Uterus (tissue), 4 donors: ENCODE measurements around the gene EIF3B. TPM values are rescaled to one million over a fixed set of nuclear protein-coding genes. Genes with fewer than 3 reads are reported as not detected.
"Not testable (repeated sequence)": the region's sequence is repeated elsewhere in the genome, so short reads cannot be mapped to it uniquely, and the experiment has no call there.

Experiments used
- DNase-seq, 2 donors: peaks; one replicate each; pipeline ENCODE4 v3.0.0-alpha.2; 2019 to 2020
- H3K27ac ChIP-seq, 2 donors: fragments of 200-600 bp; sonication (generic); 1 replicate in 1 of 2; 2 replicates in 1 of 2; pipeline ENCODE4 v1.5.1; 2016 to 2018
- H3K27me3 ChIP-seq, 2 donors: fragments of 200-600 bp; sonication (generic); one replicate each; pipeline ENCODE4 v1.5.1; 2018 to 2019; ENCODE audit warnings: control low read depth in 1 of 2
- H3K36me3 ChIP-seq, 2 donors: fragments of 200-600 bp; sonication (generic); one replicate each; pipeline ENCODE4 v1.5.1; 2019; ENCODE audit warnings: control low read depth in 1 of 2
- H3K4me1 ChIP-seq, 2 donors: fragments of 200-600 bp; sonication (generic); one replicate each; pipeline ENCODE4 v1.5.1; 2018 to 2019; ENCODE audit warnings: control low read depth in 1 of 2
- H3K4me3 ChIP-seq, 2 donors: fragments of 200-600 bp; sonication (generic); 1 replicate in 1 of 2; 2 replicates in 1 of 2; pipeline ENCODE4 v1.5.1; 2018 to 2019; ENCODE audit warnings: mild to moderate bottlenecking in 1 of 2
- H3K9me3 ChIP-seq, 2 donors: fragments of 200-600 bp; sonication (generic); one replicate each; pipeline ENCODE4 v1.5.1; 2019; ENCODE audit warnings: control low read depth in 1 of 2
- POLR2A ChIP-seq, 2 donors: fragments of 450-650 bp; IDR thresholded peaks; one replicate each; pipeline ENCODE4 v1.6.1; 2016; ENCODE audit warnings: antibody characterized with exemption in 2 of 2, mild to moderate bottlenecking in 1 of 2, moderate library complexity in 1 of 2
- intact Hi-C: fragments of 100-400 bp; cut with DNase I; formaldehyde crosslinking; loops from one replicate; pipeline ENCODE4 v1.15.1; 2023; ENCODE audit warnings: low total_unique reads
- total RNA-seq, 4 donors: library from RNA; depleted of rRNA in 3 of 4; stranded (reverse); fragments of >200 nt in 3 of 4; gene quantifications; one replicate each; pipeline versions ENCODE4 v1.1.0 to v1.2.4, GENCODE V29; 2014 to 2023
- TF ChIP-seq, protein P1 (sequence below), 4 experiments: fragments of 200-600 bp in 2 of 4; fragments of 450-650 bp in 2 of 4; sonication (generic) in 2 of 4; IDR thresholded peaks; one replicate each; pipeline ENCODE4 v1.5.1; 2016 to 2019; ENCODE audit warnings: antibody characterized with exemption in 4 of 4, mild to moderate bottlenecking in 2 of 4, moderate library complexity in 1 of 4
- donor health status: DM: yes; HTN: yes; CAD: no.

Gene EIF3B
- total RNA-seq, 4 donors from 2014 or later = 67.6 to 155 (median 95.2) TPM

GRCh38 chr7:2383543-2384274 is 29.1 kb downstream of the EIF3B start:
- intact Hi-C loops = no loop called here
- no peak overlapping the region for H3K4me3 ChIP-seq
- DNase-seq = no peak
- no peaks in the 10 kb centered on the region for H3K27me3 ChIP-seq
- H3K9me3 ChIP-seq = no peaks in the 10 kb centered on the region
- H3K36me3 ChIP-seq = no peaks in the 10 kb centered on the region
- no peak overlapping the region for H3K27ac ChIP-seq
- no peaks in the 10 kb centered on the region for H3K4me1 ChIP-seq
- no peak for TF ChIP-seq POLR2A (IDR thresholded peaks at IDR 0.05)
- TF ChIP-seq, protein P1, sequence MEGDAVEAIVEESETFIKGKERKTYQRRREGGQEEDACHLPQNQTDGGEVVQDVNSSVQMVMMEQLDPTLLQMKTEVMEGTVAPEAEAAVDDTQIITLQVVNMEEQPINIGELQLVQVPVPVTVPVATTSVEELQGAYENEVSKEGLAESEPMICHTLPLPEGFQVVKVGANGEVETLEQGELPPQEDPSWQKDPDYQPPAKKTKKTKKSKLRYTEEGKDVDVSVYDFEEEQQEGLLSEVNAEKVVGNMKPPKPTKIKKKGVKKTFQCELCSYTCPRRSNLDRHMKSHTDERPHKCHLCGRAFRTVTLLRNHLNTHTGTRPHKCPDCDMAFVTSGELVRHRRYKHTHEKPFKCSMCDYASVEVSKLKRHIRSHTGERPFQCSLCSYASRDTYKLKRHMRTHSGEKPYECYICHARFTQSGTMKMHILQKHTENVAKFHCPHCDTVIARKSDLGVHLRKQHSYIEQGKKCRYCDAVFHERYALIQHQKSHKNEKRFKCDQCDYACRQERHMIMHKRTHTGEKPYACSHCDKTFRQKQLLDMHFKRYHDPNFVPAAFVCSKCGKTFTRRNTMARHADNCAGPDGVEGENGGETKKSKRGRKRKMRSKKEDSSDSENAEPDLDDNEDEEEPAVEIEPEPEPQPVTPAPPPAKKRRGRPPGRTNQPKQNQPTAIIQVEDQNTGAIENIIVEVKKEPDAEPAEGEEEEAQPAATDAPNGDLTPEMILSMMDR (IDR thresholded peaks at IDR 0.05) = no peak

DNA sequence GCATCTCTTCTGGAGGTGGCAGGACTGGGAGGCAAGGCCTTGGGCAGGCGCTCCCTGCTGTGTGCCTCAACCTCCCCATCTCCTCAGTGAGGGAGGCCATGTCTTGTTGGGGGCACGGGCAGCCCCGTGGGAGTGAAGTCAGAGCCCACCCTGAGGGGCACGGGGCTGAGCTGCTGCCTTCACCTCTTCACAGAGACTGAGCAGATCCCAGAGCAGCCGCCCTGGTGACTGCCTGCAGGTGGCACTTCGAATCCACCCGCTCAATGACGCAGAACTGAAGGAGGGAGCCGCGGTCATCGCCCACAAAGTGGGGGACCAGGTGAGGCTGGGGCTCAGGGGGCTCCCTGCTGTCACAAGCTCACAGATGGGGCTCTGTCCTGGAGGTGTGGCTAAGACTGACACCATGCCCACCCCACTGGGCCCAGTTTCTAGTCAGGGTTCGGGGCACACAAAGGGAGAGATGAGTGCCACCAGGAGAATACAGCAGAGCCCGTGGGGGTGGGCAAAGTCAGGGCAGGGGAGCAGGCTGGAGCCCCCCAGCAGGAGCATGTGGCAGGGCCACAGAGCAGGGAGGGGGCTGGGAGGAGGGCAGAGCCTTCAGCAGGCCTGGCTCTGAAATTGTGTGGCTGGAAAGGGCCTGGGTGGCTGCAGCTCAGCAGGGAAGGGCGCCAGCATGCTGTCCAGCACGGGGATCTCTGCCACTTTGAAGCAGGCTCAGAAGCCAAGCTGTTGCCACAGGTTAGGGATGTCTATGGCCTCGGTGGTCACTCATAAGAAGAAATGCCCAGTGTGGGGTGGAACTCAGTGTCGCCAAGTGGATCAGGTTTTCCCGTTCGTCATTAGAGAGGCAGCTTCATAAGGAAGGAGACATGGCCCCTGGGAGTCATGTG is 30.0 kb downstream of the EIF3B start:
- H3K27ac ChIP-seq = no peak overlapping the region
- H3K4me1 ChIP-seq = no peaks in the 10 kb centered on the region
- intact Hi-C loops = no loop called here
- no peaks in the 10 kb centered on the region for H3K36me3 ChIP-seq
- no peaks in the 10 kb centered on the region for H3K27me3 ChIP-seq
- H3K4me3 ChIP-seq = no peak overlapping the region
- no peaks in the 10 kb centered on the region for H3K9me3 ChIP-seq
- no peak for DNase-seq
- TF ChIP-seq POLR2A (IDR thresholded peaks at IDR 0.05) = no peak
- TF ChIP-seq, protein P1 (IDR thresholded peaks at IDR 0.05) = no peak

DNA sequence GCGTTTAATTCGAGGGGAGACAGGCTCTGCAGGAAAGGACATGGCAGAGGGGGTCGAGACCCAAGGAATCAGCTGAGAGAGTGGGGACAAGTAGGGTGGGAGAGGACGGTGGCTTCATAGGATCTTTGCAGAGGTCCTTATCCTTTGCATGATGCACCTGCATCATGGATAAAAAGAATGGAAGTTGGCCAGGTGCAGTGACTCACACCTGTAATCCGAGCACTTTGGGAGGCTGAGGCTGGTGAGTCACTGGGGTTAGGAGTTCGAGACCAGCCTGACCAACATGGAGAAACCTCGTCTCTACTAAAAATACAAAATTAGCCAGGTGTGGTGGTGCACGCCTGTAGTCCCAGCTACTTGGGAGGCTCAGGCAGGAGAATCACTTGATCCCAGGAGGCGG is 31.5 kb downstream of the EIF3B start:
- DNase-seq, H3K9me3 ChIP-seq, H3K4me3 ChIP-seq, H3K27me3 ChIP-seq, H3K4me1 ChIP-seq, H3K36me3 ChIP-seq, intact Hi-C loops, H3K27ac ChIP-seq: not testable (repeated sequence)

DNA sequence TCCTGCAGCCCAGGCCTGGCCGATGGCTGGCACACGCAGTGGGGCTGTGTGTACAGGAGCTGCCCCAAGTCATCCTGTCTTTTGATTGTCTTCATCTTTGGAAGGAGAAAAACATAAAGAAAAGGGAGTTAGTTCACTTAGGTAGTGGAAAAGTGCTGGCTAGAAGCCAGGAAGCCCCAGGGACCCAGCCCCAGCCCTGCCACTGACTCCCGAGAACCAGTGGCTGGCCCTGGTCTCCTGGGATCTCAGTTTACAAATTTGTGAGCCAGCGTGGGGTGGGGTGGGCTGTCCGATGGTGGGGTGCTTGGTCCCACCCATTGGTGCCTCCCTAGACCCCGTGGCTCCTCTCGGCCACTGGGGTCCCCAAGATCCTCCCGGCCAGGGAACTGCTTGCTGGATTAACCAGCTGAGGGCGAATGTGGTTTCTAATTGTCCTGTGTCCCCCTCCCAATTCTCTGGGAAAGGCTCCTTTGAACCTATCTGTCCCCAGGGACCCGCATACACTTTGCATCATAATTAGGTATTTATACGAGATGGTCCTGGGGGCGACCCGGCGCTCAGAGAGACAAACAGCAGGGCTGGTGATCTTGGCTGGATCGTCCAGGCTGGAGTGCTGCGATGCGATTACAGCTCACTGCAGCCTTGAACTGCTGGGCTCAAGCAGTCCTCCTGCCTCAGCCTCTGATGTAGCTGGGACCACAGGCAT is 32.5 kb downstream of the EIF3B start:
- no peaks in the 10 kb centered on the region for H3K36me3 ChIP-seq
- no peaks in the 10 kb centered on the region for H3K27me3 ChIP-seq
- H3K27ac ChIP-seq = no peak overlapping the region
- TF ChIP-seq, protein P1 (IDR thresholded peaks at IDR 0.05) = no peak
- no peak for TF ChIP-seq POLR2A (IDR thresholded peaks at IDR 0.05)
- no peaks in the 10 kb centered on the region for H3K4me1 ChIP-seq
- no peak overlapping the region for H3K4me3 ChIP-seq
- H3K9me3 ChIP-seq = no peaks in the 10 kb centered on the region
- intact Hi-C loops = no loop called here
- no peak for DNase-seq

DNA sequence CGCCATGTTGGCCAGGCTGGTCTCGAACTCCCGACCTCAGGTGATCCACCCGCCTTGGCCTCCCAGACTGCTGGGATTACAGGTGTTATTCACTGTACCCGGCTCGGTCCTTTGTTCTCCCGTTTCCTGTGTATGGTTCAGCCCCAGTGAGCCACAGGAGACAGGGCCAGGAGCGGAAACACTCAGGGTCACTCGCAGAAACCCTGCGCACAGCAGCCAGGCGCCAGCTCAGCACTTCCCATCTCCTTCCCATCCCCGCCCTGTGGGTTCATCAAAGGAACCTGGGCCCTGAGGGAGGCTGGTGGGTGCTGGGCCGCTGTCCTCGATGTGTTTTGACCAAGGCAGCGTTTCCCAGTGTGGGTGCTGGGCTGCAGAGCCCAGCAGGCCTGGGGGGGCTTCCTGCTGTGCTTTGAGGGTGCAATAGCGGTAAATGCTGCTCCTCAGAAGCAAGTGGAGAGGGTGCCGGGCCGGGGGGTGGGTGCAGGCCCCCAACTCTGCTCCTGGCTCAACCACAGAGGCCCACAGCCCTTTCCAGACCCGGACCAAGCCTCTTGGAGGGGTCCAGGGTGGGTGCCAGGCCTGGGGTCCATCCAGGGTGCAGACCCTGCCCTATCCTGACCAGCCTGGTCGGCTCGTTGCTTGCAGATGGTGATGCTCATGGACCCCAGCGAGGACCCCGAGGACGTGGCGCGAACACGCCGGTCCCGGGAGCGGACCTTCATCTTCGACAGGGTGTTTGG is 33.4 kb downstream of the EIF3B start:
- intact Hi-C loops = no loop called here
- H3K27me3 ChIP-seq = no peaks in the 10 kb centered on the region
- no peaks in the 10 kb centered on the region for H3K4me1 ChIP-seq
- H3K27ac ChIP-seq = no peak overlapping the region
- no peaks in the 10 kb centered on the region for H3K9me3 ChIP-seq
- no peaks in the 10 kb centered on the region for H3K36me3 ChIP-seq
- DNase-seq = peak in 1 of 2 donors; percentile 71
- no peak overlapping the region for H3K4me3 ChIP-seq
- TF ChIP-seq POLR2A (IDR thresholded peaks at IDR 0.05) = no peak
- TF ChIP-seq, protein P1 (IDR thresholded peaks at IDR 0.05) = no peak
